HG03139 (cell line): ENCODE results near the gene TBC1D9.

ENCODE experiments used
- ATAC-seq: cut with Tn5 transposase; IDR thresholded peaks from one replicate; pipeline ENCODE4 v1.9.1; 2021; ENCODE audit not compliant: unreplicated experiment

The TBC1D9 gene

GRCh38 chr4:140622333-140622958, 133.7 kb downstream of the TBC1D9 start:
- ATAC-seq, result no peak

GRCh38 chr4:140621161-140621560, 135.0 kb downstream of the TBC1D9 start:
- ATAC-seq, result no peak

GRCh38 chr4:140617499-140618248, 138.5 kb downstream of the TBC1D9 start:
- ATAC-seq, result no peak

- no peak for ATAC-seq
These were observed 140.7 kb downstream of the TBC1D9 start for GRCh38 chr4:140615451-140615850.

GRCh38 chr4:140612357-140612756, 143.8 kb downstream of the TBC1D9 start:
- no peak for ATAC-seq

GRCh38 chr4:140611854-140612253, 144.3 kb downstream of the TBC1D9 start:
- no peak for ATAC-seq

GRCh38 chr4:140609548-140610425, 146.4 kb downstream of the TBC1D9 start:
- peak; percentile 69 for ATAC-seq

GRCh38 chr4:140607852-140608251, 148.3 kb downstream of the TBC1D9 start:
- ATAC-seq, result no peak

- ATAC-seq, result no peak
These were observed 151.6 kb downstream of the TBC1D9 start for GRCh38 chr4:140604544-140604943.

GRCh38 chr4:140603286-140603685, 152.9 kb downstream of the TBC1D9 start:
- no peak for ATAC-seq

GRCh38 chr4:140602714-140603113, 153.5 kb downstream of the TBC1D9 start:
- ATAC-seq, result no peak

GRCh38 chr4:140600408-140600807, 155.8 kb downstream of the TBC1D9 start:
- no peak for ATAC-seq

- no peak for ATAC-seq
These were observed 161.1 kb downstream of the TBC1D9 start for GRCh38 chr4:140595065-140595464.

GRCh38 chr4:140584439-140584838, 171.7 kb downstream of the TBC1D9 start:
- no peak for ATAC-seq

- no peak for ATAC-seq
These were observed 175.1 kb downstream of the TBC1D9 start for GRCh38 chr4:140581078-140581477.

- no peak for ATAC-seq
These were observed 176.9 kb downstream of the TBC1D9 start for GRCh38 chr4:140579278-140579677.

GRCh38 chr4:140575489-140575888, 180.7 kb downstream of the TBC1D9 start:
- no peak for ATAC-seq

GRCh38 chr4:140571620-140572019, 184.6 kb downstream of the TBC1D9 start:
- no peak for ATAC-seq
